Hepatocyte (in vitro differentiated cells): ENCODE measurements around the gene ATG13.

ENCODE experiments used
- CTCF ChIP-seq: fragments of 200-600 bp; sonication (generic); IDR thresholded peaks from 2 replicates; pipeline ENCODE4 v1.5.1; 2016; ENCODE audit warnings: antibody characterized with exemption, mild to moderate bottlenecking; ENCODE audit not compliant: poor library complexity
- EZH2 ChIP-seq: fragments of 200-600 bp; sonication (generic); IDR thresholded peaks from 2 replicates; pipeline ENCODE4 v1.6.1; 2016; ENCODE audit warnings: antibody characterized with exemption, mild to moderate bottlenecking, borderline replicate concordance

- TF ChIP-seq CTCF (no peak), EZH2 (no peak)
Observed at GRCh38 chr11:46674463-46675287, 57.3 kb downstream of the ATG13 start.
